EH (cell line): ENCODE measurements around the gene EXOC7.
"Not testable (repeated sequence)": the region's sequence is repeated elsewhere in the genome, so short reads cannot be mapped to it uniquely, and the experiment has no call there.

Experiments used
- DNase-seq: peaks from one replicate; pipeline ENCODE4 v3.0.0-alpha.2; 2015; ENCODE audit warnings: low read depth

The EXOC7 gene

DNA sequence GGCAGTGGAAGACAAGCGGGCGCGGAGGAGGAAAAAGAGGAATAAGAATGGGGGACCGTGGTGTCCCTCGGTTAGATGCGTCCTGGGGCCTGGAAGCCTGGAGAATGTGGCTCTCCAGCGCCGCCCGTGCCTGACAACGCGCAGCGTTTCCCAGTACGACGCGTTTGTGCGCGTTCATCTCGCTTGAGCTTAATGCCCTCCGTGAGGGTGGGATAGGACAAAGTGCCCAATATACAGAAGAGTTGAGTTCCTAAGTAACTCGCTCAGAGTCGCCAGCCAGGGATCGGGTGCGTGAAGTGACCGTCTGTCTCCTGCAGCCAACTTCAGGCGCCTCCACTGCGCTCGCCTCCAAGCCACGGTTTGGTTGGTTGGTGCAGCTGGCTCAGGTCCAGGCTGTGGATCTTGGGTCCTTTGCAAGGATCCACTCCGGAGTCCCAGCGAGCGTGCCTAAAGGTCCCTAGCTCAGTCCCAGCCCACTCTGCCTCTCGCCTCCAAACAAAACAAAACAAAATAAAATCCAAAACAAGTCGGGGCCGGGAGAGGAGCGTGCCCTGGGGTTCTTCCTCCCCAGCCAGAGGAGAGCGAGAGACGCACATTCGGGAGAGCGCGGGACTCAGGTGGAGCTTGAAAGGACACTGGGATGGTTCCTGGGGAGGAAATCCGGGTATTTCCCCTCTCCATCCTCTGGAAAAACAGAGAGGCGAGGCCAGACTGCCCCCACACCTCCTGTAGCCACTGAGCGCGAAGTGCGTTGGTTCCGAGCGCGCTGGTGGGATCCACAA, 28.0 kb downstream of the EXOC7 start:
- no peak for DNase-seq

GRCh38 chr17:76074390-76075363, 28.9 kb downstream of the EXOC7 start, which contains the start of gene GALR2:
Gene GALR2 (plus strand): TSS chr17:76074781. CDS start chr17:76074884, 103 bp downstream.
- DNase-seq = no peak

DNA sequence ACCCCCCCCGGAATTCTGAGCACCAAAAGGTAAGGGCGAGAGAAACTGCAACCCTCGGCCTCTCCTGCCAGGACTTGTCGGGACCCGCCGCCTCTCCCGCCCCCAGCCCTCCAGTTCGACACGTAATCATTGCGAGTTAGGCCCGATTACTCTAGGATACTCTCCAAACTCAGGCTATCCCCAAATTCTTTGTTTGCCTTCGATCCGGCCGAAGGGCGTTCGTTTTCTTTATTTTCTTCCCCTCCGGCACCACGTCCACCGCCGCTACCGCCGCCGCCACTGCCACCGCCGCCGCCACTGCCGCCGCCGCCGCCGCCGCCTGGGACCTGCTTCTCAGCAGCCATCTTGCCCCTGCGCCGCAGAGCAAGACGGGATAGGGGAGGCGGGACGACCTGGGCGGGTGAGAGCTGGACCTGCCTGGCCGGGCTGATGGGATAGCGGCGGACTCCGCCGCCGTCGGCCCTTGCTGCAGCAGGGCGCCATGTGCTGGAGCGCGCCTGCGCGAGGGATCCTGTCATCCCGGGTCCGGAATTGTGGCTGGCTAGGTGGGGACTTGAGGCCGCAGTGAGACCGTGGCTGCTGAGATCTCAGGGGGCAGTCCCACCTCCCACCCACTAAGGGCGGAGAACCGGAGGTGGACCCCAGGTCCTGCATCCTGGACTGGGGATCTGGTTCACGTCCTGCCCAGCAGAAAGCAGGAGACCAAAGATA, 31.3 kb downstream of the EXOC7 start, which contains the start of gene SRP68:
Gene SRP68 (minus strand): TSS at position 370 of the 711 bp plus-strand sequence. CDS start 26 bp downstream, at position 344.
- DNase-seq = peak; percentile 94

GRCh38 chr17:76071531-76072147, 31.9 kb downstream of the EXOC7 start:
- DNase-seq = no peak

DNA sequence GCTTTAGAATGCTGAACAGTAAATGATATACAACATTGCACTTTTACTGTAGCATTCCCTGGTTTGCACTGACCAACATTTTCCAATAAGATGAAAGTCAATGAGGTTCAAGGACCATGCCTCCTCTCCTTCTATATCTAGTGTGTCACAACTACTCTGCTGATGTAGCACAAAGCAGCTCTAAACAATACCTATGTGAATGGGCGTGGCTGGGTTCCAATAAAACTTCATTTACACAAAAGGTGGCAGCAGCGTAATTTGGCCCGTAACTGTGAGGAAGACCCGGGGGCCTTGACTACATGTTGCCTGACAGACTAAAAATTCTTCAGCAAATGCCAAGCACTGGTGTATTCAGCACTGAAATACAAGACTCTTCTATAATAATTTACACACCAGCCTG, 37.8 kb downstream of the EXOC7 start:
- no peak for DNase-seq

DNA sequence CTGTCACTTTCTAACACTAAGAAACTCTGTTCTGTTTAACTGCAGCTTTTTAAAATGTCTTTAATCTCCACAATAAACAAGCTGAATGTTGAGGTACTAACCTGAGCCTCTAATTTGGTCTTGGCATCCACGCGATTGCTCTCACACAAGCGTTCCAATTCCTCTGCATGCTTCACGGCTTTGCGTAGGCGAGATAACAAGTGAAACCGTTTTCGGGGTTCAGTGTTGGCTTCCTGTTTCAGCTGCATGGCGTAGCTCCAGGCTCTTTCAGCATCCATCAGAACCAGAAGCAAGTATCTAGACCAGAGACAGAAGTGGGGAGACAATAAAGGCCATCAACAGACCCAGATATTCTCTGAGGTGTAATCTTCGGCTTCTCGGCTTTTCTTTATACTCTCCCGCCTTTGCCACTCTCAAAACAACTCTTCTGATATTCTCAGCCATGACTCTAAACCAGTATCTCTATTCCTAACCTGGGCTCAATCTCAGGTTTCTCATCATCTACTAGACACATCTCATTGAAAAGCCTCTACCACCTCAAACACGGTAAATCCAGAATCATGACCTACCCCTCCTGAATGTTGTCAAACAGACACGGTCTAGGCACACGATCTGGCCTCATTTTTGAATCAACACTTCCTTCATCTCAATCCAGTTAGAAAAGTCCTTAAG, 39.6 kb downstream of the EXOC7 start:
- DNase-seq = no peak

GRCh38 chr17:76058264-76058663, 45.3 kb downstream of the EXOC7 start:
- not testable (repeated sequence) for DNase-seq

- no peak for DNase-seq
These were observed 46.7 kb downstream of the EXOC7 start for GRCh38 chr17:76056882-76057281.

- DNase-seq = peak; percentile 30
These were observed 49.5 kb downstream of the EXOC7 start for GRCh38 chr17:76054112-76054476.

DNA sequence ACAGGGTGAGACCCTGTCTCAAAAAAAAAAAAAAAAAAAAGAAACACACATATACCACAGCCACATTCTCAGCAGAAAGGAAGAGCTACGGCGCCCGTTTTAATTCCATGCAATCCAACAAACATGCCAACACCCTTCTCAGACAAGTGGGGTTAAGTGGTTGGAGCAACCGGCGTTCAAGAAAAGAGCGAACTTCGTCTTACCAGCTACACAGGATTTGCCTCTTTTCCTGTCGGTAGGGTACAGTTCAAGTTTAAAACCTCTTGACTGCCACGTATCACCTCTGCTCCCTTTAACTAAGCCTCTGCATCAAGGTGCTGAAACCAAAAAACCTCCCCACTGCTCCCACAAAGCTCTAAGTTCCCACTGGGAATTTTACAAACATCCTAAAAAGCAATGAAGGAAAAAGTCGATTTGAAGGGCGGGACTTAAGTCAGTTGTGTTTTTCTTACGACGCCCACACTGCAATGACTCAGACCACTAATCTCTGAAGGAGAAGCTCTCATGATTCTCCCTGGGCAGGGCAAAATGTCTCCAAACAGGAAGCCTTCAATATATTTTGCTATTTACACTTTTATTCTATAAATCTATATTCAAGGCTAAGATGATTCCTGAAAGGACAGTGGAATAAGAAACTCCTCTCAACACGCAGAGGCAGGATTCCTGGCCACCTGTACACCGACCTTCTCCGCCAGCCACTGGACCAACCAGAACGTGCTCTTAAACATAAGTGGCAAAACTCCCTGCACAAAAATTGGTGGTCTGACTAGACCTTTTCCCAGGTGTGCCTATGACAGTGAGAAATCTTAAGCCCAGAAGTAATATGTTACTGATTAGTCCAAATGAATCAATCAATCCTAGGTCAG, 50.1 kb downstream of the EXOC7 start:
- peak; percentile 69 for DNase-seq

DNA sequence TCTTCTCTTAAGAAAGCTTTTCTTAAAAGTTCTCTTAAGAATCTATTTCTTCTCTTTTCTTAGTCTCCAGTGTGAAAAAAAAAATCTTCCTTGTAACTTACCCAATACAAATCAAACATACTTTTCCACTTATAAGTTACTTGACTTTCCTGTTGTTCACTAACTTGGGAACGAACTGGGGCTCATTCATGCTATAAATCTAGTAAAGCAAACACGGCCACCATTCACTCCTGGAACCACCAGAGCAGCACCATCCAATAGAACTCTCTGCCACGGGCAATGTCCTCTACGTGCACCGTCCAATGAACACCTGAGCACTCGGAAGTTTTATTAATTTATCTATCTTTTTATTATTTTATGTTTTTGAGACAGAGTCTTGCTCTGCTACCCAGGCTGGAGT, 52.0 kb downstream of the EXOC7 start:
- no peak for DNase-seq

- DNase-seq = no peak
These were observed 52.8 kb downstream of the EXOC7 start for GRCh38 chr17:76050538-76051467.

- no peak for DNase-seq
These were observed 53.6 kb downstream of the EXOC7 start for GRCh38 chr17:76049836-76050537.

- no peak for DNase-seq
These were observed 54.3 kb downstream of the EXOC7 start for GRCh38 chr17:76049239-76049638.

GRCh38 chr17:76048711-76049110, 54.9 kb downstream of the EXOC7 start:
- DNase-seq = peak; percentile 70

DNA sequence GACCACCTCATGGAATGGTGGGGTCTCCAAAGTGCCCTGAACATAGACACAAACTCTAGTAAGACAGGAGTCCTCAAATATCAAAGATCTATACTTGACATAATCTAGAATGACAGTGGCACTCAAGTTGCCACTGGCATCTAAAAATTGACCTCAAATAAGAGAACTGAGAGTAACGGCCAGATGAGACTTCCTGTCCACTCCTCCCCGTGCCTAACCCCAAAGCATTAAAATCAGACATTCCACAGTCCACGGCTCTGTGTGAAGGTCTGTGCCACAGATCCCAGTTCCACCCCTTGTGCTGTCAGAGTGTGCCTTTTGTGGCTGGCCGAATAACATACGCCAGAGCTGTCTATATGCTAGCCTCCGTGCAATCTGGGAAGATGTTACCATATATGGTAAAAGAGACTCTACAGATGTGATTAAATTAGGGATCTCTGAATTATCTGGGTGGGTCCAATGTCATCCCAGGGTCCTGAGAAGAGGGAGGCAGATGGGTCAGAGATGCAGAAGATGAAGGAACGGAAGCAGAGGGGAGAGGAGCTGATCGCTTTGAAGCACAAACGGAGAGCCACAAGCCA, 55.5 kb downstream of the EXOC7 start:
- DNase-seq = no peak

DNA sequence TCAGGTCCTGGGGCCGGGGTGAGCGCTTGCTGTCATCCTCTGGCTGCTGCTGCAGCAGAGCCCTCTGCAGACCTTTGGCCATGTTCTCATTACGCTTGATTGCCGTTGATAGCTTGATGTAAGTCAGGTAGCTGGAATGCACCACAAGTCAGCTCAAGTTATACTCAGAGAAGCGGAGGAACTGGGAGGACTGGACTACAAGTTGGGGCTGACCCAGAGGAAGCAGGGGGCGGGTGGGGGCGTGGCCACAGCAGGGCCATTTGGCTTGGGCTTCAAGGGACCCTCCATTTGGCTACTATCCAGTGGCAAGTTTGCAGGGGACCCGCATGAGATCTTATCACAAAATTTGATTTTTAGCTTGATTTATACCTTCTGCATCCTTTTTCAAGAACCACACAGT, 57.5 kb downstream of the EXOC7 start:
- no peak for DNase-seq

- not testable (repeated sequence) for DNase-seq
These were observed 59.0 kb downstream of the EXOC7 start for GRCh38 chr17:76044475-76045007.
